HG03378 (cell line): ENCODE results near the gene DHPS.
"Not testable (repeated sequence)": the region's sequence is repeated elsewhere in the genome, so short reads cannot be mapped to it uniquely, and the experiment has no call there.

Source experiments
- ATAC-seq: cut with Tn5 transposase; IDR thresholded peaks from one replicate; pipeline ENCODE4 v1.9.1; 2021; ENCODE audit warnings: mild to moderate bottlenecking, moderate library complexity; ENCODE audit not compliant: unreplicated experiment

The DHPS gene

GRCh38 chr19:12647490-12648071, 34.1 kb downstream of the DHPS start:
- ATAC-seq, result no peak

DNA sequence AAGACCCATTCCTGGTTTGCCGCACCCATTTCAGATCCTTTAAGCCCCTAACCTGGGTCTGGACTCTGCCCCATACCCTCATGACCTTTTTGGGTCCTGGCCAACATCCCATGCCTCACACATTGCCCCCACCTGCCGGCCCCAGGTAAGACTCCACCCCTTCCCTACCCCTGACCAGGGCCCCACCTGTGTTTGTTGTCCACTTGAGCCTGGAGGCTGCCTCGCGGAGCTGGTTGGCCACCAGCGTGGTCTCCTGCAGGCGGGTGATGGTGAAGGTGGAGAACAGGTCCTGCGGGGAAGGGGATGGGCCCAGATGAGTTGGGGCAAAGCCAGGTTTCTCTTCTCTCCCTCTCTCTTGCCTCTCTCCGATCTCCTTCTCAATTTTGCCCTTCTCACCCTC, 34.6 kb downstream of the DHPS start:
- no peak for ATAC-seq

GRCh38 chr19:12646551-12646950, 35.1 kb downstream of the DHPS start:
- ATAC-seq, result no peak

DNA sequence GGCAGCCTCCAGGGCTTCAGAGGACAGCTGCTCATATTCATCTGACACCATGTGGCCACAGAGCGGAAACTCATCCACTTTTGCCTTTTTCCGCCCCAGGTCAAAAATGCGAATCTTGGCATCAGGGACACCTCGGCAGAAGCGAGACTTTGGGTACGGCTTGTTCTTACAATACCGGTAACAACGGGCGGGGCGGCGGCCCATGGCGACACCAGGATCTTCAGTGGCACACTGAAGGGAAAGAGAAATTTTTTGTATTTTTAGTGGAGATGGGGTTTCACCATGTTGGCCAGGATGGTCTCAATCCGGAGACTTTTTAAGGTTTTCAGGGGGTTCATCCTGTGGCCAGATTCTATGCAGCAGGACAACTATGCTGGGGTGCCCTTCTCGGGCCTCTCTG, 38.0 kb downstream of the DHPS start:
- not testable (repeated sequence) for ATAC-seq

DNA sequence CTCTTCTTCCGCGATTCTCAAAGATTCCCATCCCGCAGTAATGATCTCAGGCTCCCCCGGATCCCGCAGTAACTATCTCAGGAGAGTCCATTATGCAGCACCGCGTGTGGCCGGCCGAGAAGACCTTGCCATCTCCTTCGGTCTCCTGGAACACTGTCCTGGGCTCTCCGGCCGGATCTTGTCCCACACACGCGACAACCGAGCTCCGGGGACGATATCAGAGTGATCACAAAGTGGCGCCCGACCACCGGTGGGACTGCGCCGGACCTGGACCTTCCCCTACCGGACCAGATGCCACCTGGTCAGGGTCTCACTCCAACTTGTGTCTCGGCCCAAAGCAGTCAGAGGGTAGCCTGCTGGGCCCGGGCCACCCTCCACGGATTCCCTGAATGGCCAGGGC, 39.2 kb downstream of the DHPS start:
- no peak for ATAC-seq

- no peak for ATAC-seq
These were observed 40.2 kb downstream of the DHPS start for GRCh38 chr19:12641456-12641855.

DNA sequence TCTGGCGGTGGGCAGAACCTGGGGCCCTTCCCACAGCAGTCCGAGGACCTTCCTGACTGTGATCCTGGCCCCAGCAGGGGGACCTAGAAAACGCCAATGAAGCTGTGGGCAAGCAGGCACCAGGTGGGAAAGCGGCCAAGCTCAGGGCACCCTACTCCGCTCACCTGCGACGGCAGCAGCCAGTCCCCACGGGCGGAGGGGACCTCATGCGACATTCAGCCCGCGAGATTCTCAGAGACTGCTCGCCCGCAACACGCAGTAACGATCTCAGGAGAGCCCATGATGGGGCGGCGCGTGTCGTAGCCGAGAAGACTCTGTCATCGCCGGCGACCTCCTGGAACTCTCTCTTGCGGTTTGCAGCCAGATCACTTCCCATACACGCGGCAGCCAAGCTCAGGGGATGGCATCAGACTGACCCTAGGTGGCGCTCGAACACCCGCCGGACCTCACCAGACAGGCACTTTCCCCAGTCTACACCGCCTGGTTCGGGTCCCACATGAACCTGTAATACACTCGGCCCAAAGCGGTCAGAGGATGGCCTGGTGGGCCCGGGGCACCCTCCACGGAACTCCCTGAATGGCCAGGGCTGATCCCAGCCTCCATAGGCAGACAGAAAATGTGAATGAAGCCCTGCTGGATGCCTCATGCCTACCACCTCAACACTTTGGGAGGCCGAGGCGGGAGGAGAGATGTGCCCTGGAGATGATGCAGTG, 41.6 kb downstream of the DHPS start:
- ATAC-seq, result no peak

GRCh38 chr19:12638611-12639182, 43.0 kb downstream of the DHPS start:
- no peak for ATAC-seq

GRCh38 chr19:12636631-12637030, 45.0 kb downstream of the DHPS start:
- ATAC-seq, result no peak

DNA sequence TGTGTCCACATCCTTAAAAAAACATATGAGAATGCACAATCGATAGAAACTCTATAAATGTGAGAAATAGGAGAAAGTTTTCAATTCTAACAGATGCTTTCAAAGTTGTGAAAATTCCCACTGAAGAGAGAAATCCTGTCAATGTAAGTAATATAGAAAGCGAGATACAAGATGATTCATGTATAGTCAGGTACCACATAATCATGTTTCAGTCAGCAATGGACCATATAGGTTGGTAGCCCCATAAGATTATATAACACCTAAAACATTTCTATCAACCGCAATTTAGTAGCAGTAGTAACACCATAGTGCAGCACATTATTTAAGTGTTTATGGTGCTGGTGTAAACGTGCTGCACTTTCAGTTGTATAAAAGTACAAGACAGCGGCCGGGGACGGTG, 52.5 kb downstream of the DHPS start:
- ATAC-seq, result no peak

- ATAC-seq, result no peak
These were observed 53.3 kb downstream of the DHPS start for GRCh38 chr19:12628040-12629022.

GRCh38 chr19:12626958-12627357, 54.7 kb downstream of the DHPS start:
- no peak for ATAC-seq
